Measurements from ENCODE around the gene SPPL2B. TPM values are rescaled to one million over a fixed set of nuclear protein-coding genes. Genes with fewer than 3 reads are reported as not detected.

Gene SPPL2B
- polyA plus RNA-seq, 4 donors = 53.8 to 91.6 (median 59.9) TPM

DNA sequence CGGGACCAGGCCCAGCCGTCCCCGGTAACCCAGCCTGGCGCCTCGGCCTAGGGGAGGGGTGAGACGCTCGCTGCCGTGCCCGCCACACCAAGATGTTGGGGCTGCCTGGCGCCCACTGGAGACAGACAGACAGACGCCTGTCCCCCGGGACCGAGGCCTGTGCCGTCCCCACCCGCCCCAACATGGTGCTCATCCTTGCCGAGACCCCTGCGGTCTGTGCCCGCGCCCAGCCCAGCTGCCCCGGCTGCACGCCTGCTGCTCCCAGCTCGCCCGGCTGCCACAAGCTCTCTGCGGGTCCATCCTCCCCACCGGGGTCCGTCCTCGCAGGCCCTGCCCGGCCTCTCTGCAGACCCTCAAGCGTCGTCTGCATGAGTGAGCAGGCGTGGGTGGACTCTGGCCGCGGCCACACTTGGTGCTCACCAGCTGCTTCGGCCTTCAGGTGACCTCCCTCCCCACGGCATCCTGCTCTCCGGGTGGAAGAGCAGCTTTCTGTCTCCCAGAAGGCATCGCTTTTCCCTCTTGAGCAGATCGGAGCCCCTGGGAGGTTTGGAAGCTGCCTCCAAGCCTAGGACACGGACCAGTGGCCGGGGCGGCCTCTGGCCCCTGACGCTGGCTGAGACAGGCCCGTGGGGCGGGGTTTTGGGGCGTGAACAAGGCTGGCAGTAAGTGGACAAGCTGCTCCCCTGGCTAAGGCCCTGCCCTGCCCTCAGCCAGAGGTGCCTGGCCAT, 24.8 kb downstream of the SPPL2B start:
- DNase-seq (ENCODE audit: low read depth in 4 of 4, low spot score in 3 of 4) = no peak

GRCh38 chr19:2353887-2354592, 25.6 kb downstream of the SPPL2B start:
- no peak for DNase-seq (ENCODE audit: low read depth in 4 of 4, low spot score in 3 of 4)

- no peak for DNase-seq (ENCODE audit: low read depth in 4 of 4, low spot score in 3 of 4)
Observed at GRCh38 chr19:2354670-2355069, 26.2 kb downstream of the SPPL2B start.

GRCh38 chr19:2355168-2356035, 26.9 kb downstream of the SPPL2B start:
- no peak for DNase-seq (ENCODE audit: low read depth in 4 of 4, low spot score in 3 of 4)

DNA sequence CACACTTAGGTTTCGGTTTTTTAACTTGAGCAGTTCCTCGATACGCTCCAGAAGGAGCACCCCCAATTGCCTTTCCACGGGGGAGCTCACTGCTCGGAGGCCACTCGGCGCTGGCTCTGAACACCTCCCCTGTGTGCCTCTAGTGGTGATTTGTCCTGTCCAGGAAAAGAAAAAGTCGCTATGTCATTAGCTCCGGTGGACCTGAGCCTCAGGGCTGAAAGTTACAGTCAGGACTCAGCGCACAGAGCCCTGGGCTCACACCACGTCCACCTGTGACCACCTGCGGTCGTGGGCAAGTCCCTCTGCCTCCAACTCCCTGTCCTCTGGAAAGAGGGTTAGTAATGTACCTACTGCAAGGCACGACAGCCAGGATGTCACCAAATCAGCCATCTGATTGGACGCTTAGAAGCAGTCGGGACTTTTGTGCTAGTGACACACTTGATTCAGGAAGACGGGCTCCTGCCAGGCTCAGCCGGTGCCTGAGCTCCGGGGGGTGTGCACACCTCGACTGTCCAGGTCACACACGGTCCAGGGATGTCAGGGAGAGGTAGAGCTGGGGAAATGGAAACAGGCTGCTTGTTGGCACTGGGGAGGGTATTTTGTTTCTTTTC, 27.7 kb downstream of the SPPL2B start:
- DNase-seq (ENCODE audit: low read depth in 4 of 4, low spot score in 3 of 4) = no peak

DNA sequence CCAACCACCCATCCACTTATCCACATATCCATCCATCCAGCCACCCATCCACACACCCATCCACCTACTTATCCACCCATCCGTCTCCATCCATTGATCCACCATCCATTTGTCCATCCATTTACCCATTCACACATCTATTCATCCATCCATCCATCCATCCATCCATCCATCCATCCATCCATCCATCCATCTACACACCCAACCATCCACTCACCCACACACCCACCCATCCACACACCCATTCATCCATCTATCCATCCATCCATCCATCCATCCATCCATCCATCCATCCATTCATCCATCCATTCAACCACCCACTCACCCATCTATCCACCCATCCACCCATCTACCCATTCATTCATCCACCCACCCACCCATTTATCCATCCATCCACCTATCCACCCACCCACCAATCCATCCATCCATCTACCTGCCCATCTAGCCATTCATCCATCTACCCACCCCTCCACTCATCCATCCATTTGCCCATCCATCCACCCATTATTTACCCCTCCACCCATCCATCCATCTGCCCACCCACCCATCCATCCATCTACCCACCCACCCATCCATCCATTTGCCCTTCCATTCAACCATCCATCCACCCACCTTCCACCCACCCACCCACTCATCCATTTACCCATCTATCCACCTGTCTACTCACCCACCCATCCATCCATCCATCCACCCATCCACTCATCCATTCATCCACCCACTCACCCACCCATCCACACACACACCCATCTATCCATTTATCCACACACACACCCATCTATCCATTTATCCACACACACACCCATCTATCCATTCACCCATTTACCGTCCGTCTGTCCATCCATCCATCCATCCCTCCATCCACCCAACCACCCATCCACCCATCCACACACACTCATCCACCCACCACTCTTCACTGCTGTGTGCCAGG, 29.1 kb downstream of the SPPL2B start:
- DNase-seq (ENCODE audit: low read depth in 4 of 4, low spot score in 3 of 4) = no peak

GRCh38 chr19:2358548-2359173, 30.2 kb downstream of the SPPL2B start:
- DNase-seq (ENCODE audit: low read depth in 4 of 4, low spot score in 3 of 4) = no peak

GRCh38 chr19:2359992-2360685, 31.7 kb downstream of the SPPL2B start, which contains the start of gene TMPRSS9:
Gene TMPRSS9 (plus strand): TSS chr19:2360265. CDS start chr19:2389786, 29,521 bp downstream.
- no peak for DNase-seq (ENCODE audit: low read depth in 4 of 4, low spot score in 3 of 4)

- no peak for DNase-seq (ENCODE audit: low read depth in 4 of 4, low spot score in 3 of 4)
Observed at GRCh38 chr19:2360833-2361232, 32.3 kb downstream of the SPPL2B start.

DNA sequence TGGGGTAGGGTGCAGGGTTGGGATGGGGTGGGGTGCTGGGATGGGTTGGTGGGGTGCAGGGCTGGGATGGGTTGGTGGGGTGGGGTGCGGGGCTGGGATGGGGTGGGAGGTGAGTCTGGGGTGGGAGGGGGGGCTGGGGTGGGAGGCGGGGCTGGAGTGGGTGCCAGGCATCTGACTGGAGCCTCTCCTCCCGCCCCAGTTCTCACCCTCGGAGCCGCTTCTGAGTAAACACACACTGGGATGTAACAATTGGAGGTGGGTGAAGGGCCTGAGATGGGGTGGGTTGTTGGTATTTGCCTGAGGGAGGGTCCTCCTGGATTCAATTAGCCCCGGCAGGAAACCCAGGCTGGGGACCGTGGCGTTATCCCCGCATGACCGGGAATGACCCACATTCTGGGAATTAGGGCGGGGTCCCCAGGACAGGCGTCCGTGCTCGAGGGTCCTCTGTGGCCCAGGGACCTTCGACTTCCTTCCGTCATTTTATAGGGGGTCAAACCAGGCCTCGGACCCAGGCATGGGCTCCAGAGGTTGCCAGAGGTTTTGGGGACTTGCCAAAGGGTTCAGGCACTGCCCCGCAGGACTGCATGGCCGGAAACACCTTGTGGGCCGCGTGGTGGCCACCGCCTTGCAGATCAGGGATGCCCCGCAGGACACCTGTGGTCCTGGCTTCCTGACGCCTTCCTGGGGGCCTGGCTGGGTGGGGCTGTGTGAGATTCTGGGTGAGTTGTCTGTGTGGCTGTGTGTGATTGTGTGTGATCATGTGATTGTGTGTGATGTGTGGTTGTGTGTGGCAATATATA, 33.0 kb downstream of the SPPL2B start:
- DNase-seq (ENCODE audit: low read depth in 4 of 4, low spot score in 3 of 4) = no peak

- DNase-seq (ENCODE audit: low read depth in 4 of 4, low spot score in 3 of 4) = no peak
Observed at GRCh38 chr19:2362046-2362969, 33.8 kb downstream of the SPPL2B start.

- no peak for DNase-seq (ENCODE audit: low read depth in 4 of 4, low spot score in 3 of 4)
Observed at GRCh38 chr19:2362970-2363300, 34.5 kb downstream of the SPPL2B start.

GRCh38 chr19:2363419-2363818, 34.9 kb downstream of the SPPL2B start:
- no peak for DNase-seq (ENCODE audit: low read depth in 4 of 4, low spot score in 3 of 4)

- no peak for DNase-seq (ENCODE audit: low read depth in 4 of 4, low spot score in 3 of 4)
Observed at GRCh38 chr19:2365201-2365970, 36.9 kb downstream of the SPPL2B start.

GRCh38 chr19:2371656-2372055, 43.2 kb downstream of the SPPL2B start:
- DNase-seq (ENCODE audit: low read depth in 4 of 4, low spot score in 3 of 4) = no peak

DNA sequence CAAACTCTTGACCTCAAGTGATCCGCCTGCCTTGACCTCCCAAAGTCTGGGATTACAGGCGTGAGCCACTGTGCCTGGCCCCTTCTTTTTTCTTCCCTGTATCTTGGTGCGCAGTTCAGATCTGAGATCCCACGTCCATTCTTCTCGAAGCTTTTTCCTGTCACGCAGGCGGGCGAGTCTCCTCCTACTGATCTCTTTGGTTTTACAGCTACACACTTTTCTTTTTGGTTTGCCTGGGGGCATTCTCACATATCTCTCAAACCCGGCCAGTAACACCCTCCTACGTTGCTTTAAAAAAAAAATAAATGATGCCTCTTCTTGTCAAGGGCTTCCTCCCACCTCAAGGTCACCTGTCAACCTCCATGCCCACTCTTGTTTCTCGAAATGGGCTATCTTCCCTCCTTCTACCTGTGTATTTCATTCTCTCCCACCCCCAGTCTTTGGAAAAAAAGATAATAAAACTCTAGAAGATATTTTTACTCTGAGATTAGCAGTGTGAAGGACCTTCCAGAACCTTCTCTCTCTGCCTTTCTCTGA, 43.7 kb downstream of the SPPL2B start:
- no peak for DNase-seq (ENCODE audit: low read depth in 4 of 4, low spot score in 3 of 4)
